ENCODE results near the gene MARCHF3.

Gene MARCHF3

DNA sequence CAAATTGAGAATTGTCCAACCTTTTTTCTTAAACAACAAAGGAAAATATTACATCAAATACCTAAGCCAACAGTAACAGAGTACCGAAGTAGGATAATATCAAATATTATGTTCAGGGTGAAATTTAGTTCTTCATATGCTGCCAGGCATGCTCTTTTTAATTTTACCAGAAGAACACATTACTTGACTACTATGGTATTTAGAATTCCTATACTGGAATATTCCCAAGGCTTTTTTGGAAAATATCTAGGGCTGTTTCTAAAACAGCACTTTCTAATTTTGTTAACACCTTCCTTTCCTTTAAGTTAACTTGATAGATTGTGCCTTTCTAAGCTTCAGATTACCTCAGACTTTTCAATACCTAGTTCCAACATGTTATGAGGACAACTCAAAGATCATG is 48.7 kb downstream of the MARCHF3 start:
- no peak for DNase-seq

DNA sequence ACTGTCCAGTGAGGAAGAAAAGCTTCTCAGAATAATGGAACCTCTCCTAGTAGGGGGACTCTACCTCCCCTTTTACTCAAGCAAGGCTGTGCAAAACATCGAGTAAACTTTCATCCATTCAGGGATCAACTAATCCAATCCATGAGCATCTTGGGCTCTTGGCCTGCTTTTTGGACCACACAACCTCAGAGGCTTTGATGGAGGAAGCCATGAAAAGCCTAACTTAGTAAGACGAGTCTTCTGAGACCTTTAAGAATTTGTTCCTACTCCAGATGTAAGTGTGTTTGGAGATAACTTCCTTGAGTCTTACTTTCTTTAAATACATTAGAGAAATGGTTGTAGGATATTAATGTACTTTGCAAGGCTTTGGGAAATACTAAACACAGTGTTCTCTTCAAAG is 49.1 kb downstream of the MARCHF3 start:
- DNase-seq = no peak

DNA sequence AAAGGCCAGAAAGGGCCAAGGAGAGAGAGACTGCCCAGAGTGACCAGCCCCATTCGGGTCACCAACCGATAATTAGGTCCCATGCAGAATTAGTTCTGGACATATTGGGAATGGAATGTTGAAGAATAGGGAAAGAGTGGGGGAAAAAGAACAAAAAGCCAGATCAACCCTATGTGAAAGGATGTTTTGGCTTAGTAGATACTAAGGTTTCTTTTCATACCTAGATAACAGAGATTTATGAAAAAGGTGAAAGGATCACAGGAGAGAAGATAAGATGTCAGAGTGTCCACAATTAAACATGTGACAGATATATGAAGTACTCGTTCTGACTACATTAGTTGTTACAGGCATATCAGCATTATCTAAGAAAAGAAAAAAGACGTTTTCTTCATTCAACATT is 52.1 kb downstream of the MARCHF3 start:
- DNase-seq = no peak

DNA sequence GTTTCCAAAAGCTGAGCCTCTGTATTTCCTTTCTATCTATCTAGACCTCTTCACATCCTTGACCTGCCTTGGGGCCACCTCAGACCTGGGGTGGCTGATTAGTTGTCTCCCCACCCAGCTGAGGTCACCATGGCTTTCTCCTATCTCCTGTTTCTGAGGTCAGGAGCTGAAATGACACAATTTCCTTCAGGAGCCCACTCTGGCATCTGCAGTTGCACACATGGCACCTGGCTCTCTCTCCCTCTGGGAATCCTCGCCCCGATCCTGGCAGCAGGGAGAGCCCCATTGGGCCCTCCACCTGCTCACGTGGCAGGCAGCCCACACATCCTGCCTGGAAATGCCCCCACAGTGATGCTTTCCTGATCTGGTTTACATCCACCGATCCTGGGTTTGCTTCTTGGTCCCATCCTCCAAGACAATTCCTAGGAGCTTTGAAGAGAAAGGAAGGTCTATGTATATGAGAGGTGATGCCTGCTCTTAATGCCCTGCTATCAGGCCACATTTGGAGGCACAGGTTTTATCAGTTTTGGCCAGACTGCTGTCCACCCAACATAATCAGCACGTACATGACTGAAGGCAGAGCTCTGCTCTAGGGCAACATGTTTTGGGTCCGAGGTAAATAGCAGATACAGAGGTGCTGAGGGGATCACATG is 53.7 kb downstream of the MARCHF3 start:
- DNase-seq = no peak

DNA sequence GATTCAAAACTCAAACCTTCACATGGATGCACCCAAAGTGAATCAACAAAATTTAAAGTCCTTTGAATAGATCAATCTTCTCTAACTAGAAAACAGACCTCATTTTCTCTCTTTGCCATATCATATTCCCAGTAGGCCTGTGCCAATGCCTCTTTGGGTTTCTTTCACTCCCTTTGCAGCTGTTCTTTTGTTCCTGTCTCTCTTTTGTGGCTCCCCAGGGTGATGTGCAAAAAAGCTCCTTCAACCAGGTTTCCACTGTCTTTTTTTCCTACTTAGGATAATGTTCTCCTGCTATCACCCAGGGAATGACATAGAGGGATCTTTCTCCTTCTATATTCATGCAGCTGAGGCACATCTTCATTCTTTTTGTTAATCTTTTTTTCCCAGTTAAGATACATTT is 54.6 kb downstream of the MARCHF3 start:
- DNase-seq = no peak

DNA sequence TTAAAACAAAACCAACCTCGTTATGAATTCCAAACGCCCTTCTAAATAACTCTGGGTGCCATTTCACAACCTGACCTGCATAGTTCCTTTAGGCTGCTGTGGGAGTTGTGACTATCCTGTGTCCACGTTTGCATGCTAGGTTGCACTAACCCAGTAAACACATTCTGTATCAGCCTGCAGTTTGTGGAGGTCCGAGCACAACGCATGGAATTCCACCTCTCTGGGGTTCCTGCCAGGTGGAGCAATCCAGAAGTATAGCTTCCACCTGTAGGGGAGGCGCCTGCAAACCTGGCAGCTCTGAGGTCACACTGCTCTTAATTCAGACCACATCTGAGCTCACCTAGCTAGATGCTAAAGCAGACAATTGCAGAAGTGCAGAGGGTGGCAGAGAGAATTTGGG is 57.2 kb downstream of the MARCHF3 start:
- no peak for DNase-seq

DNA sequence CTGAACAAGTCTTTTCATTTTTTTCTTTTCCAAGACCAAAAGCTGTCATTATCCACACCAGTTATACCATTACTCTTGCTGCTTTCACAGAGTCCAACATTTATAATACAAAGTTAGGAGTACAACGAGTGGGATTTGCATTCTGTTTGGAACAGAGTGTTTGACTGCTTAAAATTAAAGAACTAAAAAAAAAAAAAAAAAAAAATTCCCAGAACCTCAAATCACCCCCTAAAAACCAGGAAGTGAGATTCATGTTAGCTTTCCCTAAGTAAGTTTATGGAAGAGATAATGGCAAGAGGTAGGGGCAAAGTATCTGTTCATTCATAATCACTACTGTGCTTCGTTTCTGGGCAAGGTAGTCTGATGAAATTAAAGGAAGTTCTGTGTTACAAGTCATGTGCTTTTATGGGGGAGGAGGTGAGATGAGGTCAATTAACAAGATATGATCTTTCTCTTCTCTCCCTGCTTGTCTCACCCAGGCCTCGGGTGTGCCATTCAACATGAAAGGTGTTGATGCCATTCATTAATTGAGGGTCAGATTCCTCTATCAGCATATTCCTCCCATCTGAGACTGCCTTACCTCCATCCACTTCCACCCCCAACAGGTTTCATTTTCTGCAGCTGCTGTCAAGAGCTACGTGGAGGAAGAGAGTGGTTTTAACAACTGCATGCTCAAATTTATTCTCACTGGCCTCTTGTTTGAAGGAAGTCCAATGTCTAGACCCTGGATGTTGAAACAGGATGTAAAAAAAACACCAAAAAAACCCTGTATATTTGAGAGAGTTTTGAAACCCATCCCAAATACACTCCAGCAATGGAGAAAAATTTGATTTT is 58.1 kb downstream of the MARCHF3 start:
- DNase-seq = no peak

DNA sequence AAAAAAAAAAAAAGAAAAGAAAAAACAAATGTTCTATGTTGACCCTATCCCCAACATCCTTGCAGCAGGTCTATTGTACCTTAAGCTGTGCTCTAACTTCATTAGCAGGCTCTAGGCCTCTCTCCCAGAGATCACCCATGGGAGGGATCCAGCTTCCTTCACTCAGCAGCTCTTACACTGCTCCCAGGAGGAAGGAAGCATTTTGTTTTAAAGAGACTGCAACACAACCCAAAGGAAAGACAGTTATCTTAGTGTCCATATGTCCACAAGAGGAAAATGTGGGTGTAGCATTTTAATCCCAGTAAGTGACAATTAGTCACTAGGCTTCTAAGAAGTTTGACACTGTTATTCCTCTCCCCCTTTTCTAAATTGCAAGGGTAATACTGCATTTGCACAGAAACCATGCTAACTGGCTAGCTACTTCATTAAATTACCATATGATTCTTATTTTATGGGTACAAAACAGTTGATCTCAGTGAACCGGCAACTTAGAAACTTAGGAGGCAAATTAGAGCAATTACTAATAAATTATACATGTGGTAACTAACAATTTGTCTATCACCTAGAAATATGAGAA is 58.8 kb downstream of the MARCHF3 start:
- DNase-seq = no peak

DNA sequence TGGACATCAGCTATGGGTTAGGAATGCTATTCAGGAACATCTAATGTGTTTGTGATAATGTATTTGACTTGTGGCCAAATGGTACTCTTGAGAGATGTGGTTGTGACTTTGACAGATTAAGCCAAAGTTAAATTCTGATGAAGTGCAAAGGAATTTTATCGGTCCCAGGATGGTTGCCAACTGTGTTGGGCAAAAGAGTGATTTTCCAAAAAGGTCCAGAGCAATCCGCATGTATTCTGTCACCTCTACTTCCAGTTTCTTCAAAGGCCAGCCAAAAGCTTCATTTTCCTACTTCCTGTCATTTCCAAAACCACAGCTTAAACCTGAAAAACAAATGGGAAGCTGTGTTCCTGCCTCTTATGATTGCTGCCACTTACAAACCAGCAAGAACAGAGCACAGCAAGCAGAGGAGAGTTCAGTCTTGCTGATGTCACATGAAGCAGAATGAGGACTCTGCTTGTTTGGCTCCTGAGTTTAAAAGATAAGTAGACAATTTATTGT is 59.8 kb downstream of the MARCHF3 start:
- DNase-seq = no peak

DNA sequence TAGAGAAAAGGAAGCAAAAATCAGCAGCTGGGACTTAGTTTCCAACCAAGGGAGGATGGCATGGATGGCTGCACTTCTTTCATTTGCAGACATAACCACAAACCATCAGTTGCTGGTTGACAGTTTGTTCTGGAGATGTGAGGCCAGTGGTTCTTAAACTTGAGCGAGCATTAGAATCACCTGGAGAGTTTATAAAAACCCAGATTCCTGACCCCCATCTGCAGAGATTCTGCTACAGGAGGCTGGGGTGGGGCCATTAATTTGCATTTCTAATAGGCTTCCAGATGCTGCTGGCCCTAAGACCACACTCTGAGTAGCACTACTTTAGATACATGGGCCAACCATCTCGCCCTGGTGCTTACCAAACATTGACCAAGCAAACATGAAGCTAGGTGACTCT is 60.8 kb downstream of the MARCHF3 start:
- no peak for DNase-seq

DNA sequence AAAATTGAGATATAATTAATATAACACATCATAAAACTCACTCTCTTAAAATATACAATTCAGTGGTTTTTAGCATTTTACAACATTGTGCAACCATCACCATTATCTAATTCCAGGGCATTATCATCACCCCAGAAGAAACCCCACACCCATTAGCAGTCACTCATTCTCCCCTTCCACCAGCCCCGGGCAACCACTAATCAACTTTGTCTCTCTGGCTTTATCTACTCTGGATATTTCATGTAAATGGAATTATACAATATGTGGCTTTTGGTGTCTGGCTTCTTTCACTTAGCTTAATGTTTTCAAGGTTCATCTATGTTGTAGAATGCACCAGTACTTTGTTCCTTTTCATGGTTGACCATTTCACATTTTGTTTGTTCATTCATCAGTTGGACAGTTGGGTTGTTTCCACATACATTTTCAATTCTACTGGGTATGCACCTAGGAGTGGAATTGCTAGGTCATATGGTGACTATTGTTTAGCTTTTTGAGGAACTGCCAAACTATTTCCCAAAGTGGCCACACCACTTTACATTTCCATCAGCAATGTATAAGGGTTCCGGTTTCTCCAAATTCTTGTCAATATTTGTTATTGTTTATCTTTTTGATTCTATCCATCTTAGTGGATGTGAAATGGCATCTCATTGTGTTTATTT is 62.4 kb downstream of the MARCHF3 start:
- DNase-seq = no peak

DNA sequence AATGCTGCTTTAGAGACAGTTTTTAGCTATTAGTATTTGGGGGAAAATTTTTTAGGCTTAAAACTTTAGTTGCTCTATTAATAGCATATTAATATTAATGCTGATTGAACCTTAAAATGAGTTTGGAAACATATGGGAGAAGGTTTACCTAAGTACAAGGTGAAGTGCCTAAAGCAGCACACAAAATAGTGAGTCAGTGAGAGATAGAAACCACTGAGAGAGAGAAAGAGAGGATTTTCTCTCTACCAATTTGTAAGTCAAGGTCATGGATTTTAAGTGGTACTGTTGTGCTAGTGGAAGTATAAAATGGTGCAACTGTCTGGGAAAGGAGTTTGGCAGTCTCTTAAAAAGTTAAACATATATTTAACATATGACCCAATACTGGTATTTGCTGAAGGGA is 64.9 kb downstream of the MARCHF3 start:
- DNase-seq = no peak

DNA sequence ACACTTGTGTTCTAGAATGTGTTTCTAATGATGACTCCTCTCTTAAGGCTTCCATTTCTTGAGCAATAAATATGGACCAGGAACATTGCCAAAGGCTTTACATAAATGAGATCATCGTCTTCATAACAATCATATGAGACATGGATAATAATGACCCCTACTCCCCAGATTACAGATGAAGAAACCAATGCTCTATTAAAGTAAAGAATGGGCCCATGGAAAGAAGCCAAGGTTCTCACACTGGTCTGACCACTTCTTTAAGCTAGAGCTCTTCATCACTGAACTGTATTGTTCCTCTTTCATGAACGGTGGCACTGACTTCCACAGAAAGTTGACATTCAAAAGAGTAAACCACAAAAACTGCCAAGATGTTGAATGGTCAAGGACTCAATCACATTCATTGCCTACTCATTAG is 65.3 kb downstream of the MARCHF3 start:
- DNase-seq = no peak

DNA sequence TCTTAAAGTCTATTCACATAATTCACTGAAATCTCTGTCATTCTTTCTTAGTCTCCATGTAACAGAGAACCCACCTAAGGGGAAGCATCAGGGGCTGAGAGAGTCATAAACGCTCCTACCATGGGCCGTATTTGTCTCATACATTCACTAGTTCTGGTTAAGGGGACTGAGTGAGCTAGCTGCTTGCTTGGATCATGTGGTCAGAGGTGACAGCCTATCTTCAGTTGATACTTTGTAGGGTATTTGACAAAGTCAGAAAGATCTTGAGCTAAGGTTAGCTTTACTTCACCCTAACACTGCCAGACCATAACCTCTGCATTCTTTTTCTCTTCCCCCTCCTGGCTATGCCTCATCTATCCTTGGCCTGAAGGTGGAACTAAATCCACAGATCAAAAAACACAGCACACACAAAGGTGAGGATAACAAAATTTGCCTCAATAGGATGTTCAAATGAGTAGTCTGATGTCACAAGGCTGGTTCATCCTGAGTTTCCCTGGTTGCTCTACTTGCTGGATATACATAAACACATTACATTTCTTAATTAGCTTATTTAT is 66.5 kb downstream of the MARCHF3 start:
- DNase-seq = no peak

DNA sequence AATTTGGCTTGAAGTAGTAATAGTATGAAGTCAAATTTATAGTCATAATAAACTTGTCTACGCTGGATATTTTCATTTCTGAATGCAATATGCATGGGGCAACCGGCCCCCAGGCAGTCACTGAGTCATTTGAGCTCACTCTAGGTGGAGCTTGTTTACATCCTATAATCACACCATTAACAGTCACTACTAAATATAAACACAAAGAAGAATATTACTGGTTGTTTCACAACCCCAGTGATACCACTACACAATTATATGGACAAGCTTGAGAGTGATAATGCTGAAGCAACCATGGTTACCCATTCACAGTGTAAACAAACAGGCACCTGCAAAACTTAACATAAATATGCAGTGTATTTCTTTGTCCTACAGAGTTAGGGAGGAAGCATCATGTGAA is 68.7 kb downstream of the MARCHF3 start:
- DNase-seq = no peak

DNA sequence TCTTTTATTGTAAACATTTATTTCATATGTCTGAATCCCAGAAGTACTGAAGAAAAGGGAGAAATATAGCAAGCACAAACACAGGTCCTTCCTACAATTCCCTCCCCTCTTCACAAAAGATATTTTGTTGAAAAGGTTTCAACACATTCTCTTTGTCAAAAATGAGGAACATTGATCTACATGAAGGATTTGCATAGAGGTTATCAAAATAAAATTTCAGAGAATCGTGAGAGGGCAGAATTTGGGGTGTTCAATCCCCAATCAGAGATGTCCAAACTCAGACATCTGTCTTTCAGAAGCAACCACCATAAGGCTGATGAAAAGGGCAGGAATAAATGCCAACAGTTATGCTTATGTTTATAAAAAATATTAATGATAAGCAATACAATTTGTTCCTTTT is 69.2 kb downstream of the MARCHF3 start:
- DNase-seq = no peak

DNA sequence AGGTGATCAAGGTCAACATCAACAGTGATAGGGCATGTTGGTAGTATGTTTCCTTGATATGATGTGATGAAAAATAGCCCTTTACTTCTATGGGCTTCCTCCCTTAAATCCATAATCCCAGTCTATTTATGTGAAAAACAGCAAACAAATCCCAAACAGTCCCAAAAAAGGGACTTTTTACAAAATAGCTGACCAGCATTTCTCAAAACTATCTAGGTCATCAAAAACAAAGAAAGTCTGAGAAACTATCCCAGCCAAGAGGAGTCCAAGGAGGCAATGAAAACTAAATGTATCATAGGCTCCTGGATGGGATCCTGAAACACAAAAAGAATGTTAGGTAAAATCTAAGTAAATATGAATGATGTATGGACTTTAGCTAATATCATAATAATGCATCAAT is 71.2 kb downstream of the MARCHF3 start:
- DNase-seq = no peak

DNA sequence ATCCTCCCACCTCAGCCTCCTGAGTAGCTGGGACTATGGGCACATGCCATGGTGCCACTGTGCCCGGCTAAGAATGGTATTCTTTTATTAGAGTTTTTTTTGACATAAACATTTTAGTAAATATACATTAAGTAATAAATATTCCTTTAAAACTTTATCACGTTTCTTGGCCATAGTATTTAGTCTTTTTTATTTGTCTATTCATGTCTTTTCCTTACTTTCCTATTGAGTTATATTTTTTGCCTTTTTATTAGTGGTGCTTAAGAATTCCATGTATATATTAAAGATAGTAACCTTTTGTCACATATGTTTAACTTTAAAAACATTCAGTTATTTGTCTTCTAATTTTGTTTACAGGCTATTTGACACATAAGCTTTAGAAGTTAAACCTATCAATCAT is 73.4 kb downstream of the MARCHF3 start:
- DNase-seq = no peak

DNA sequence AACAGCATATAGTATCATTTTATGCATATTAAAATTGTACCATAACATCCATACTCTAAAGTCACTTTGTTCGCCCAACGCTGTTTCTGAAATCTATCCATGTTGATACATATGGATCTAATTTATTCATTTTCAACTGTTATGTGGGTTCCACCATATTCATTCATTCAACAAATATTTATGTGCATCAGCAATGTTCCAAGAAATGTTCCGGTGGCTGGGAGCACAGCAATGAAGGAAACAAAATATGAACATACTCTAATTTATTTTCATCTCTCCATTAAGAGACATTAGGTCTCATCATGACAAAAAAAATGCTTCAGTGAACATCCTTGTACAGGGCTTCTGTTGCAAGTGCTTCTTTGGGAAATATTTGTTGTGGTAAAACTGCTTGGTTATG is 75.4 kb downstream of the MARCHF3 start:
- DNase-seq = no peak

DNA sequence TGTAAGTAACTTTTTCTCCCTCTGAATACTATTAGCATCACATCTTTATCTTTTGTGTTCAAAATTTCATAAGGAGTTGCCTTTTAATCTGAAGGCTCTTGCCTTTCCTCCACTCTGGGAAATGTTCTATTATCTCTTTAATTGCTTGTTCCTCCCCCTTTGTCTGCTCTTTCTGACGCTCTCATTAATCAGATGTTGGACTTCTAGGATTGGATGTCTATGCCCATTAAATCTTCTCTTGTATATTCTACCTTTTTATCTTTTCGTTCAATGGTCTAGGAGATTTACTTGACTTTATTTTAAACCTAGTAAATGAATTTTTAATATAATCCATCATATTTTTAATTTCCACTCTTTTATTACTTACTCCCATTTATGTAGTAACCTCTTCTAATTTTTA is 76.7 kb downstream of the MARCHF3 start:
- DNase-seq = no peak

DNA sequence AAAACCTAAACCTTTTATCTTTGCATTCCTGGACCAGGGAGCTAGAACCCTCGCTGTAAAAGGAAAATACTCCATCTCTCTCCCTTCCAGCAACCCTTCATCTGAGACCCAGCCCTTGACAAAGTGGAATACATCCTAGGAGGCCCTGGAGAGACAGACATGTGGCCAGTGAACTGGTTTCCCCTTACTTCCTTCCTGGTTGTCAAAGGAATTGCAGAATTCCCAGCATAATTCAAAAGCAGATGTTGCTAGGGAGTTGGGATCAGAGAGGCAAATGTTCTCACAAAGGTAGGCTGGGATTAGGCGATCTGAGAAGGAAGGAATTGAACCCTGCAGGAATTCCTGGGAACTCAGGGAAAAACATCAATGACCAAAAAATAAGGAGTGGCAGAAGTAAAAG is 80.9 kb downstream of the MARCHF3 start:
- DNase-seq = no peak

DNA sequence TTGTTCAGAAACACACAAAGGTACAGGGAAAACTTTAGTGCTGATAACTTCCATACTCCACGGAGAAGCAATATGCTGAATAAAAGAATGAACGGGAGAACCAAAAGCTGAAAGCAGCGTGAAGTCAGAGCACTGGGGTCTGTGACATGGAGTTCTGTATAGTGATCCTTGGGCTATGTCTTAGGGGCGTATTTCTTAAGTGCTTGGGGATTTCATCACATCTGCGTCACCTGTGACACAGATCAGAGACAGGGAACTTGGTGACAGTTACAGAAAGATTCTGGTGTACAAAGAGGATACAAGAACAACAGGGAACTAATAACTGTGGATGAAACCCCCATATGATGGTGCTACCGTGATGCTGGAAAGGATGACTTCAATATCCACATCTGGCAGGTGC is 81.9 kb downstream of the MARCHF3 start:
- DNase-seq = no peak

DNA sequence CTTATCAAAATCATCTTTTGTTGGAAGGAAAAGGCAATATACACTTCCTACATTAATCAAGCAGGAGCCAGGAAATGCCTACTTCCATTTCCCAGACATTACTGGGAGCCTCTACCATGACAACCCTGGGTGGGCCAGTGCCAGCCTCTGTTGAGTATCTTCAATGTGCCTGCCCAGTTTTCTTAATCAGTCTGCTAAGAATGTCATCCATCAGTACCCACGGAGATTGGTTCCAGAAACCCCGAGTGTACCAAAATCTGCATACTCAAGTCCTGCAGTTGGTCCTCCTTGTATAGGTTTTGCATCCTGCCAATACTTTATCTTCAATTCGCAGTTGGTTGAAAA is 82.4 kb downstream of the MARCHF3 start:
- DNase-seq = no peak

All from NCI-H446 treated with DMSO at 0.1 percent for 48 hours (cell line).